ENCODE results near the gene SERTAD3. TPM values are rescaled to one million over a fixed set of nuclear protein-coding genes. Genes with fewer than 3 reads are reported as not detected.
"Not testable (repeated sequence)": the region's sequence is repeated elsewhere in the genome, so short reads cannot be mapped to it uniquely, and the experiment has no call there.

The SERTAD3 gene
- total RNA-seq, 4 donors from 2014 or later = 20.5 to 26.5 (median 25.0) TPM

DNA sequence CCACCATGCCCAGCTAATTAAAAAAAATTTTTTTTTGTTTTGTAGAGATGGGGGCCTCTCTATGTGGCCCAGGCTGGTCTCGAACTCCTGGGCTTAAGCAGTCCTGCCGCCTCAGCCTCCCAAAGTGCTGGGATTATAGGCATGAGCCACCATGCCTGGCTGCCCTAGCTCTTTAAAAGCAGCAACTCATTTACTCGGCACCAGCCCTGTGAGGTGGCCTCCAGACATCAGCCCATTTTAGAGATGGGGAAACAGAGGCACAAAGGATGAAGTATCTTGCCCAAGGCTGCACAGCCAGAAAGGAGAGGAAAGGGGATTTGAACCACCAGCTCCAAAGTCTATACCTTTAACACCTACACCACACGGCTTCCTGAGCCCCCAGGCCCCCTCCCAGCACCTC is 31.3 kb downstream of the SERTAD3 start:
- no peak for DNase-seq (ENCODE audit: low spot score in 2 of 2)
- WGBS, 2 donors = 73 to 80% methylated on average over 4 of the region's 4 CpGs
- no peak for TF ChIP-seq POLR2A (IDR thresholded peaks at IDR 0.05)
- TF ChIP-seq, protein P1, sequence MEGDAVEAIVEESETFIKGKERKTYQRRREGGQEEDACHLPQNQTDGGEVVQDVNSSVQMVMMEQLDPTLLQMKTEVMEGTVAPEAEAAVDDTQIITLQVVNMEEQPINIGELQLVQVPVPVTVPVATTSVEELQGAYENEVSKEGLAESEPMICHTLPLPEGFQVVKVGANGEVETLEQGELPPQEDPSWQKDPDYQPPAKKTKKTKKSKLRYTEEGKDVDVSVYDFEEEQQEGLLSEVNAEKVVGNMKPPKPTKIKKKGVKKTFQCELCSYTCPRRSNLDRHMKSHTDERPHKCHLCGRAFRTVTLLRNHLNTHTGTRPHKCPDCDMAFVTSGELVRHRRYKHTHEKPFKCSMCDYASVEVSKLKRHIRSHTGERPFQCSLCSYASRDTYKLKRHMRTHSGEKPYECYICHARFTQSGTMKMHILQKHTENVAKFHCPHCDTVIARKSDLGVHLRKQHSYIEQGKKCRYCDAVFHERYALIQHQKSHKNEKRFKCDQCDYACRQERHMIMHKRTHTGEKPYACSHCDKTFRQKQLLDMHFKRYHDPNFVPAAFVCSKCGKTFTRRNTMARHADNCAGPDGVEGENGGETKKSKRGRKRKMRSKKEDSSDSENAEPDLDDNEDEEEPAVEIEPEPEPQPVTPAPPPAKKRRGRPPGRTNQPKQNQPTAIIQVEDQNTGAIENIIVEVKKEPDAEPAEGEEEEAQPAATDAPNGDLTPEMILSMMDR (IDR thresholded peaks at IDR 0.05) = no peak
- intact Hi-C loops (cut with DNase I; ENCODE audit: low total_unique reads) = no loop called here
- H3K4me3 ChIP-seq (ENCODE audit: low read depth, poor library complexity, severe bottlenecking) = no peak overlapping the region

DNA sequence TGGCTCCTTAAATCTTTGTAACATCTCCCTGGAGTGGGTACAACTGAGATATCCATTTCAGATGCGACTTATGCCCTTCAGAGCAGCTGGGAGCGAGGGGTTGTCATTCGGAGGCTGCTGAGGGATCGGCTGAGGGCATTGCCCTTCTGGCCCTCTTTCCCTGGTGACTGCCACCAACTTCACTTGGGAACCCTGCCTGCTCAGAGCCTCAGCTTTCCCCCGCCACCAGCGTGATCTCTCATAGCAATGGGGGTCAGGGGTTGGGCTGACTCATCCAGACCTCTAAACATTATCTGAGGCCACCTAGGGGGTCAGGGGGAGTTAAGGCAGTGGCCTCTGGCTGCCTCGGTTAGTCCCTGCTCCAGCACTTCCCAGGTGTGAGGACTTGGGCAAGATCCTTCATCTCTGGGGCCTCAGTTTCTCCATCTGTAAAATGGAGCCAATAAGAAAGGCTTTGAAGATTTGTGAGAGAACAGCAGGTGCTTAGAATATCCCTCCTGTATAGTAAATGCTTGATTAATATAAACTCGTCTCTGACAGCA is 32.1 kb downstream of the SERTAD3 start:
- H3K4me3 ChIP-seq (ENCODE audit: low read depth, poor library complexity, severe bottlenecking) = no peak overlapping the region
- intact Hi-C loops (cut with DNase I; ENCODE audit: low total_unique reads) = no loop called here
- TF ChIP-seq, protein P1 (IDR thresholded peaks at IDR 0.05) = no peak
- no peak for TF ChIP-seq POLR2A (IDR thresholded peaks at IDR 0.05)
- no peak for DNase-seq (ENCODE audit: low spot score in 2 of 2)
- 76 to 83% methylated on average over 8 of the region's 8 CpGs for WGBS, 2 donors

DNA sequence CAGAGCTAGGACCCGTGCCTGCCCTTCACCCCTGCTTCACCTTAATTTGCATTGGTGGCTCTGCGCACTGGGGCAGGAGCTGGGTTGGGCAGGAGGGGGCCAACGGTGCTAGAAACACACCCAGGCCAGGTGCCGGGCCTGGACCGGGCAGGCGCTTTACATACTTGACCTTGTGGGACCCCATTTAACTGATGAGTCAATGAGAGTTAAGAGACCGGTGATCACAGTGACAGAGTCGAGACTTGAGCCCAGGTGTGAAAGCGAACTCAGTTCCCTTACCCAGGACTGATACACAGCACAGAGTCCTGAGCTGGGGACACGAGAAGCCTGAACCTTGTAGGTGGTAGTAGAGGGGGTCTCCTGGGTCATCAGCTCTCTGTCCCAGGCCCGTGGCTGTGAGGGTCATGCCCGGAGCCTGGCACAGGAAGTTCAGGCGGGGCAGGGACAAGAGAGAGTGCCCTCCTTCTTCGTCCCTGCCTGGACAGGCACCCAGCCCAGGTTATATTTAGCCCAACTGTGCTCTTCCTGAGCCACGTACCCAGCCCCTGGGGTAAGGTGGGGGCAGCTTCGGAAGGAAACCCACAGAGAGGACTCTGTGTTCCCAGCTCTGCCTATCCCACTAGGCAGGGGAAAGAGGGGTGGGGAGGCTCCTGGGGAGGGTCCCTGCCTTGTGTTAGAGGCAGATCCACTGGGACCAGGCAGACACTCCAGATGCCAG is 32.9 kb downstream of the SERTAD3 start:
- TF ChIP-seq POLR2A (IDR thresholded peaks at IDR 0.05) = no peak
- TF ChIP-seq, protein P1 (IDR thresholded peaks at IDR 0.05) = no peak
- DNase-seq (ENCODE audit: low spot score in 2 of 2) = no peak
- no peak overlapping the region for H3K4me3 ChIP-seq (ENCODE audit: low read depth, poor library complexity, severe bottlenecking)
- 45 to 55% methylated on average over 15 to 16 of the region's 16 CpGs for WGBS, 2 donors
- intact Hi-C loops (cut with DNase I; ENCODE audit: low total_unique reads) = no loop called here

DNA sequence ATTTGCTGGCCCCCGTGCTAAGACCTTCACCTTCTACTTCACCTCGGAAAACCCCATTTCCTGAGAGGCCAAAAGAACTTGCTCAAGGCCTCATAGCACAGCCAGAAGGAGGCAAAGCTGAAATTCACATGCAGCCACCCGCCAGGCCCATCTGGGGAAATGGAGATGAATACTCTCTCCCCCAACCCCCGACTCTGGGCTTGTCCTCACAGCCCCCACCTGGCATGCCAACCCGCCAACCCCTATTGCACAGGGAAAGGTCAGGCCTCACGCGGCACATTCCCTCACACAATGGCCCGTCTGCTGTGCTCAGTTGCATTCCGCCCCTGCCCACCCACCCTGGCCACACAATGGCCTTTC is 34.1 kb downstream of the SERTAD3 start:
- intact Hi-C loops (cut with DNase I; ENCODE audit: low total_unique reads) = no loop called here
- WGBS, 2 donors = 75 to 81% methylated on average over 9 of the region's 9 CpGs
- no peak overlapping the region for H3K4me3 ChIP-seq (ENCODE audit: low read depth, poor library complexity, severe bottlenecking)
- no peak for TF ChIP-seq POLR2A (IDR thresholded peaks at IDR 0.05)
- TF ChIP-seq, protein P1 (IDR thresholded peaks at IDR 0.05) = no peak
- no peak for DNase-seq (ENCODE audit: low spot score in 2 of 2)

DNA sequence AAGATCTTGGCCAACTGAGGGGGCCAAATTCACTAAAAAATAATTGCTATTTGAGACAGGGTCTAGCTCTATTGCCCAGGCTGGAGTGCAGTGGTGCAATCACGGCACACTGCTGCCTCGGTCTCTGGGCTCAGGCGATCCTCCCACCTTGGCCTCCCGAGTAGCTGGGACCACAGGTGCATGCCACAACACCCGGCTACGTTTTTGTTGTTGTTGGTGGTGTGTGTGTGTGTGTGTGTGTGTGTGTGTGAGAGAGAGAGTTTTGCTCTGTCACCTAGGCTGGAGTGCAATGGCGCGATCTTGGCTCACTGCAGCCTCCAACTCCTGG is 35.6 kb downstream of the SERTAD3 start:
- H3K4me3 ChIP-seq (ENCODE audit: low read depth, poor library complexity, severe bottlenecking); DNase-seq (ENCODE audit: low spot score in 2 of 2); intact Hi-C loops (cut with DNase I; ENCODE audit: low total_unique reads): not testable (repeated sequence)
- WGBS, 2 donors = 90 to 92% methylated on average over 8 of the region's 8 CpGs

DNA sequence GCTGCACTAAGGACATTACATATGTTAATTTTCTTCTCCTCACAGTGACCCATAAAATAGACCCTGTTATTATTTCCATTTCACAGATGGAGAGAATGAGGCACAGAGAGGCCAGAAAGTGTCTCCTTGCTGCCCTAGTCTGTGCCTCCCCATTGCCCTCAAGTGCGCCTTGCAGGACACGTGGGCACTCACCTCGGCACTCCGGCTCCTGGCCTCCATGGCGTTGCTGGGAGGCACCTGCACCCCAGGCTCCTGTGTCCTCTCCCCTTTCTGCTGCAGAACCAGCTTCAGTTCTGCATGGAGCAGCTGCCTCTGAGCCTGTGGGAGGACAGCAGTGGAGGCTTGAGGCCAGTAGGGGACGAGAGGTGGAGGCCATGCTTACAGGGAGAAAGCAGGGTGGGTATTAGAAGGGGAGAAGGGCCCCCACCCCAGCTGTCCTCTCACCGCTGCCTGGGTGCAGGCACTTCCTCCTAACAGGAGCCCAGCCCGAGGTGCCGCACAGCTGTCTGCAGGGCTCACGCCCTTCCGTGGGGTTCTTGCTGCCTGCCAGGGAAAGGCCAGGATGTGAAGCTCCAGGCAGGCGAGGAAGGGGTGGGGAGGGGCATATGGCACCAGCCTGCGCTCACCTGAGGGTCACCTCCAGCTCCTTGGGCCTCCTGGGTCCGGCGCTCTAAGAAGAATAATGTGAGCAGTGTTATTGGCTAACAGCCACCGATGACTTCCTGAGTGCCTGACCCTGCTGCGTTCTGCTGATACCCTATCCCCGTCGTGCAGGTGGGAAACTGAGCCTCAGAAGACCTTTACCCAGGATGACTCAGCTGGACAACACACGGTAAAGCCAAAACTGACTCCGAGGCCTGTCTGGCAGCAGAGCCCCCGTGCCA is 36.2 kb downstream of the SERTAD3 start:
- H3K4me3 ChIP-seq (ENCODE audit: low read depth, poor library complexity, severe bottlenecking) = no peak overlapping the region
- DNase-seq (ENCODE audit: low spot score in 2 of 2) = no peak
- intact Hi-C loops (cut with DNase I; ENCODE audit: low total_unique reads) = no loop called here
- WGBS, 2 donors = 54 to 55% methylated on average over 22 of the region's 22 CpGs
- no peak for TF ChIP-seq POLR2A (IDR thresholded peaks at IDR 0.05)
- TF ChIP-seq, protein P1 (IDR thresholded peaks at IDR 0.05) = no peak

Measured in lower leg skin (tissue), 4 donors.